RWPE2 (cell line): ENCODE data around the gene TEX13A.

Experiments used
- ATAC-seq: fragments of 200-7000 bp; cut with Tn5 transposase; 3 replicates; pipeline ENCODE4 v1.9.1; 2021; ENCODE audit warnings: low read depth
- DNase-seq: peaks from one replicate; pipeline ENCODE4 v3.0.0-alpha.2; 2020; ENCODE audit warnings: low spot score
- H3K27ac ChIP-seq: fragments of 450-650 bp; 2 replicates; pipeline ENCODE4 v1.5.1; 2017; ENCODE audit warnings: mild to moderate bottlenecking; ENCODE audit not compliant: poor library complexity, severe bottlenecking
- H3K27me3 ChIP-seq: fragments of 250-450 bp; sonication (Bioruptor Pico); 2 replicates; pipeline ENCODE4 v1.5.1; 2021; ENCODE audit warnings: mild to moderate bottlenecking, moderate library complexity; ENCODE audit not compliant: insufficient read depth, poor library complexity, severe bottlenecking
- H3K36me3 ChIP-seq: fragments of 250-450 bp; sonication (Bioruptor Pico); 2 replicates; pipeline ENCODE4 v1.5.1; 2020; ENCODE audit warnings: low read depth, mild to moderate bottlenecking, moderate library complexity
- H3K4me1 ChIP-seq: fragments of 250-450 bp; sonication (Bioruptor Pico); 2 replicates; pipeline ENCODE4 v1.5.1; 2021; ENCODE audit warnings: mild to moderate bottlenecking, moderate library complexity; ENCODE audit not compliant: insufficient read depth, poor library complexity, severe bottlenecking
- H3K4me3 ChIP-seq: fragments of 250-450 bp; sonication (Bioruptor Pico); 2 replicates; pipeline ENCODE4 v1.5.1; 2021; ENCODE audit warnings: mild to moderate bottlenecking, moderate library complexity; ENCODE audit not compliant: severe bottlenecking
- H3K9me3 ChIP-seq: fragments of 250-450 bp; sonication (Bioruptor Pico); 2 replicates; pipeline ENCODE4 v1.5.1; 2021; ENCODE audit warnings: mild to moderate bottlenecking, moderate library complexity; ENCODE audit not compliant: severe bottlenecking
- CTCF ChIP-seq: fragments of 450-650 bp; IDR thresholded peaks from one replicate; pipeline ENCODE4 v1.5.1; 2017; ENCODE audit warnings: mild to moderate bottlenecking, moderate library complexity; ENCODE audit not compliant: poor library complexity, severe bottlenecking

TEX13A gene

GRCh38 chrX:105189093-105189492, 31.4 kb downstream of the TEX13A start:
- Histone ChIP-seq H3K27me3 (no peaks in the 10 kb centered on the region), H3K27ac (no peak overlapping the region), H3K4me3 (no peak overlapping the region), H3K4me1 (no peaks in the 10 kb centered on the region), H3K9me3 (no peaks in the 10 kb centered on the region), H3K36me3 (no peaks in the 10 kb centered on the region)
- no peak for DNase-seq
- ATAC-seq, result no peak
- TF ChIP-seq CTCF, result no peak

- ATAC-seq (no peak), DNase-seq (no peak)
- Histone ChIP-seq H3K9me3 (no peaks in the 10 kb centered on the region), H3K27me3 (no peaks in the 10 kb centered on the region), H3K36me3 (no peaks in the 10 kb centered on the region), H3K4me1 (no peaks in the 10 kb centered on the region), H3K27ac (no peak overlapping the region), H3K4me3 (no peak overlapping the region)
- TF ChIP-seq CTCF, result no peak
Observed at GRCh38 chrX:105179644-105180043, 40.9 kb downstream of the TEX13A start.

GRCh38 chrX:105173071-105173470, 47.4 kb downstream of the TEX13A start:
- Histone ChIP-seq H3K9me3 (no peaks in the 10 kb centered on the region), H3K4me3 (no peak overlapping the region), H3K27ac (no peak overlapping the region), H3K4me1 (no peaks in the 10 kb centered on the region), H3K27me3 (no peaks in the 10 kb centered on the region), H3K36me3 (no peaks in the 10 kb centered on the region)
- DNase-seq (no peak), ATAC-seq (no peak)
- TF ChIP-seq CTCF, result no peak
